T47D (cell line): ENCODE data around the gene TOP1.

Experiments used
- DNase-seq, 2 experiments: peaks; one replicate each; pipeline versions ENCODE4 v3.0.0 to v3.0.0-alpha.2; 2011 to 2012; ENCODE audit warnings: low read depth in 1 of 2, low spot score in 1 of 2
- JUND ChIP-seq: IDR thresholded peaks from 2 replicates; pipeline ENCODE4 v1.6.1; 2012; ENCODE audit warnings: low read depth
- in situ Hi-C: cut with HindIII; loops from 2 replicates; pipeline ENCODE4 v1.10.0; 2016; ENCODE audit warnings: low sequenced_read_pairs, low pct_unique_long_range_greater_than_20kb

The TOP1 gene

GRCh38 chr20:41006936-41007474 is 21.6 kb upstream of the TOP1 start:
- no peak for TF ChIP-seq JUND
- no peak for DNase-seq
- in situ Hi-C loops: no loop called here

GRCh38 chr20:41007481-41007880 is 21.1 kb upstream of the TOP1 start:
- no peak for TF ChIP-seq JUND
- in situ Hi-C loops: no loop called here
- no peak for DNase-seq

- no peak for TF ChIP-seq JUND
- DNase-seq: no peak
- in situ Hi-C loops: no loop called here
Observed at GRCh38 chr20:41009946-41010345, 18.7 kb upstream of the TOP1 start.

DNA sequence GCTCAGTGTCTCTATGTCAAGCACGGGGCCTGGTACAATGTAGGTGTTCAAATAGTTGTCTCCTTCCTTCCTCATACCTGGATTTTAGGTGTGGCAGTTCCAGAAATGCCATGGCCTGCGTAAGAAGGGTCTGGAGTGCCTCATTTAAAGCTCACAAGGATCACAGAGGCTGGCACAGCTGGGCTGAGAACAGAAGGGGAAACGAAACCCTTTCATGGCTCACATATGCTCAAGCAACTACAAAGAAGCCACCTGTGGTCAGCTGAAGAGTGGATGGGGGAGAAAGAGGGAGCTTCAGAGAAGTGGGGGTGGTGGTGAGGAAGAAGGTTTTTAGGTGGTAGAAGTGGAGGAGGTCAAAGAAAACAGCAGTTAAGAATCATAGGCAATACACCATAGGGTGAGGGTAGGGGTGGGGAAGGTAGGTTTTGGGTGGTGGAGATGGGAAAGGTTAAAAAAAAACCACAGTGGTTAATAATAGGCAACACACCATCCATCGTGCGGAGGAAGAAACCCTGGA is 17.0 kb upstream of the TOP1 start:
- in situ Hi-C loops: no loop called here
- TF ChIP-seq JUND: no peak
- DNase-seq: no peak

- in situ Hi-C loops: no loop called here
- TF ChIP-seq JUND: no peak
Observed at GRCh38 chr20:41014561-41015088, 14.0 kb upstream of the TOP1 start.

DNA sequence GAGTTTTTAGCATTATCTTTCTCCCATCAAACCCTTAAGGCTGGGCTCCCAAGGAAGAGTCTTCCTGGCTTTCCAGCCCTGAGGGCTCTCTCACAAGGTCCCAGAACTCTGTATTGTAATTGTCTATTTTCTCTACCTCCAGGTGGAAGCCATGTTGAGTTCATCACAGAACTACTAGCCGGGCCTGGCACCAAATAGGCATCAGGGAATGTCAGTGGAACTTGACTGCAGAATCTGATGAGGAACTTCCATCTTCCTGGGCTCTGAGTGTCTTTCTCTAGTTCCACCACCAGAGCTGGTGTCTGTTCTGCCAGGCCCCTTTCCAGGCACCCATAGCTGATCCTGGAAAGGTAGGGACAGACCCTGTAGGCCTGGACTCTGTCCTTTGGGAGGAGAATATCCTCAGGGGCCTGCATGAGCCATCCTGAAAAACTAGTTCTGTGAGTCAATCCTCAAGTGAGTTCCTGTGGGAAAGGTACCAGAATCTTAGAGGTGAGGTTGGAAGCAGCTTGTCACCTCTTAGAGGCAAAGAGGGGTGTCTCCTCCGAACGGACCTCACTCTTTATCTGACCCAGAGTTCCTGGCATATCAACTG is 11.1 kb upstream of the TOP1 start:
- peak; percentile 52 to 91 for DNase-seq
- TF ChIP-seq JUND: peak; percentile 37; the same call in 1 of the 2 replicates
- in situ Hi-C loops: no loop called here

More at GRCh38 chr20:41014561-41015088, 14.0 kb upstream of the TOP1 start:
- DNase-seq: no peak

DNA sequence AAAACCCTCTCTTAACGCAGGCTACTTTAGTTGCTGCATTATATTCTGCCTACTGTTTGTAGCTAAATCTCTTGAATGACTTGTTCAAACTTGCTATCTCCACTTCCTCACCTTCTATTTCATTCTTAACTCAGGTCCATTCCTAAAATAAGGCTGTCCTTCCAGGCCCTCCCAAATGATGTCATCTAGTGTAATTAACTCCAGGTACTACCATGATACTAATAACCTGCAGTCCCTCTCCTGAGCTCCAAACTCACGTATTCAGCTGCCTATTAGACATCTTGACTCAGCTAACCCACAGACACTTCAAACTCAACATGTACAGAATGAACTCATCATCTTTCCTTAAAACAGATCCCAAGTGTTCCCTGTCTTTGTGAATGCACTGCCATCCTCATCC is 10.5 kb upstream of the TOP1 start:
- in situ Hi-C loops: no loop called here
- no peak for DNase-seq
- TF ChIP-seq JUND: no peak

DNA sequence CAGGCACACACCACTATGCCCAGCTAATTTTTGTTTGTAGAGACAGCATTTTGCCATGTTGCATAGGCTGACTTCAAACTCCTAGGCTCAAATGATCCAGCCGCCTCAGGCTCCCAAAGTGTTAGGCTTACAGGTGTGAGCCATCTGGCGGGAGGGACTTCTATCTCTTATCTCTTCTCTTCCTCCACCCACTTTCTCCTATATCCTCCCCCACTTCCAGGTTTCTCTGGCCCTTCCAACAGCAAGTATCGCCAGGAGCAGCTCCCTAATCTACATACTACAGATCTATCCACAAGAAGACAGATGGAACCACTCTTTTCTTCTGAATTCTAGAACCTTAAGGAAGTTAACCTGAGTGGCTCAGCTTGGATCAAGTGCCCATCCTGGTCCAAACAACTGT is 5.1 kb upstream of the TOP1 start:
- no peak for TF ChIP-seq JUND
- no peak for DNase-seq
- in situ Hi-C loops: no loop called here

GRCh38 chr20:41027366-41027765 is 1.3 kb upstream of the TOP1 start:
- no peak for DNase-seq
- no peak for TF ChIP-seq JUND
- in situ Hi-C loops: no loop called here

DNA sequence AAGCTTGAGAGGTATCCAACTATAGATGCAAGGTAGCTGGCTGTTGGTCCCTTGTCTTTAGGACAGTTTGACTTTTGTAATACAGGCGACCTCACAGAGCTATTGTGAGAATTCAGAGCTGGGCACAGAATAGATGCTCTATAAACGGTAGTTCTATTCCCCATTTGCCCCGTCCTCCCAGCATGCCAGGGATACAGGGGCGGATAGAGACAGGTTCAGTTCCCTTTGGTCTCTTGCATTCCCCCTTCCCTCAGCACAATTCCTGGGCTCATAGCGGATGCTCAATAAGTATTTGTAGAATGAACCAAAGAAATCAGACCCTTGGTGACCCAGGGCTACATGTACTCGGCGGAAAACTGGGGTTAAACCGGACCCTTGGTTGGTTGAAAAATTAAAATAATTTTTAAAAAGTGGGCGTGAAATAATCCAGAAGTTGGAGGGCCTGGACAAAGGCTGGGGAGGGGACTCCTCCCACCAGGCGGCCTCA is 707 bp upstream of the TOP1 start:
- no peak for DNase-seq
- TF ChIP-seq JUND: no peak
- in situ Hi-C loops: no loop called here

GRCh38 chr20:41029150-41029901 is 704 bp downstream of the TOP1 start:
- in situ Hi-C loops: no loop called here
- DNase-seq: peak; percentile 41 to 50
- TF ChIP-seq JUND: no peak

- TF ChIP-seq JUND: no peak
- DNase-seq: no peak
- in situ Hi-C loops: no loop called here
Observed at GRCh38 chr20:41030061-41030460, 1.4 kb downstream of the TOP1 start.
